ENCODE measurements around the gene PPP1R36. TPM values are rescaled to one million over a fixed set of nuclear protein-coding genes. Genes with fewer than 3 reads are reported as not detected.

Gene PPP1R36
- total and polyA plus RNA-seq, 2 of the 8 experiments (the other 6 are each of a cell fraction or from before 2014, with no cell fraction given) = 0.39 to 0.93 TPM

DNA sequence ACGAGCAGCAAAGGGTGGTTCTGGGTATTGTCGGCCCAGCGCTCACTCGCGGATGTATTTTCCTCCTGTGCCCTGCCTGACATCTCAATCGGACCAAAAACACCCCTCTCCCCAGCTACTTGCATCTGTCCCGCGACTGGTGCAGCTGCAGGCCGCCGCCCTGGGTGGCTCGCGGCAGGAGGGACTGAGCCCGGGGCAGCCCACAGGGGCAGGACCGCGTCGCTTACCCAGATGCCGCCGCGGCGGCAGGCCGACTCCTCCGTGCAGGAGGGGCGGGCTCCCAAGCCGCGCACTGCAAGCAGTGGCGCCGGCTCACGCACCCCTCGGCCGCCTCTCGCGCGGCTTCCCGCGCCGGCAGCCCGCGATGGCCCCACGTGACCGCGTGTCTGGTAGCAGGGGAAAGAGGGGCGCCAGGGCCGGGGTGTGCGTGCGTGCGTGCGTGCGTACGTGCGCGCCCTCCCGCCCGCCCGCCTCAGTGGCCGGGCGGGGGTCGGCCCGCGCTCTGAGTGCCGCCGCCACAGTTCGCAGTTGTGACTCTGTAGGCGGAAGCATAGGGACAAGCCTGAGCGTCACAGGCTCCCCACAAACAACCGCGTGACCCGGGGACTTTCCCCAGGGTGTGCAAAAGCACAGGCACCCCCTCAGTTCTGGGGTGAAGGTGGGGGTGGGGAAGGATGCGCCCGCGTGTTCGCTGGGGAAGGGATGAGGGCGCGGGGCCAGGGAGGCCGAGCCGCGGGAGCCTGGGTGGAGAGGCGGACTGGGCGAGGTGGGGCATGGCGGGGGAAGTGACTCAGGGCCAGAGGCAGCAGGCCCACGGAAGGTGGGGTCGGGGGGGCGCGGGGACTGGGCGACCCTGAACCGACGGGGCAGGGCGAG is 46.1 kb upstream of the PPP1R36 start, which contains the start of gene ZBTB25 (continued):
- TF ChIP-seq TCF12 (IDR thresholded peaks at IDR 0.05; ENCODE audit: low read depth, low read length) (no peak), BCL11A (IDR thresholded peaks at IDR 0.05; ENCODE audit: low read depth in 2 of 2, low read length in 2 of 2) (no peak), CBX5 (IDR thresholded peaks at IDR 0.05; ENCODE audit: low read depth, low read length) (no peak), SUZ12 (IDR thresholded peaks at IDR 0.05; ENCODE audit: low read length) (no peak), JUND (IDR thresholded peaks at IDR 0.05; ENCODE audit: low read length) (no peak), SP1 (IDR thresholded peaks at IDR 0.05; ENCODE audit: low read depth, low read length) (no peak), POLR2A (IDR thresholded peaks at IDR 0.05; ENCODE audit: control extremely low read depth in 1 of 2, low read depth in 2 of 2, low read length in 2 of 2) (peak; percentile 15 to 62; a peak in 2 of 3 replicates), SIRT6 (IDR thresholded peaks at IDR 0.05; ENCODE audit: low read length) (no peak), SP2 (IDR thresholded peaks at IDR 0.05; ENCODE audit: low read length) (no peak)
- TF ChIP-seq, protein P1, sequence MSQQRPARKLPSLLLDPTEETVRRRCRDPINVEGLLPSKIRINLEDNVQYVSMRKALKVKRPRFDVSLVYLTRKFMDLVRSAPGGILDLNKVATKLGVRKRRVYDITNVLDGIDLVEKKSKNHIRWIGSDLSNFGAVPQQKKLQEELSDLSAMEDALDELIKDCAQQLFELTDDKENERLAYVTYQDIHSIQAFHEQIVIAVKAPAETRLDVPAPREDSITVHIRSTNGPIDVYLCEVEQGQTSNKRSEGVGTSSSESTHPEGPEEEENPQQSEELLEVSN (IDR thresholded peaks at IDR 0.05) = peak; percentile 74; the same call in 1 of the 2 replicates
